PFSK-1 (cell line): Measurements from ENCODE around the gene PHACTR1.

Experiments used
- FOXP2 ChIP-seq: optimal IDR thresholded peaks from 2 replicates; pipeline ENCODE3; 2011; ENCODE audit warnings: borderline replicate concordance, control low read depth, inconsistent platforms; ENCODE audit not compliant: insufficient read depth; ENCODE audit errors: extremely low read length, extremely low read depth
- POLR2AphosphoS5 ChIP-seq: IDR thresholded peaks from 2 replicates; pipeline ENCODE4 v1.6.1; 2012; ENCODE audit warnings: low read depth, mild to moderate bottlenecking, control low read depth, low read length, moderate library complexity
- SIN3A ChIP-seq: IDR thresholded peaks from 2 replicates; pipeline ENCODE4 v1.6.1; 2012; ENCODE audit warnings: mild to moderate bottlenecking, low read length, moderate library complexity, borderline replicate concordance; ENCODE audit not compliant: insufficient read depth
- TAF1 ChIP-seq: IDR thresholded peaks from 2 replicates; pipeline ENCODE4 v1.6.1; 2012; ENCODE audit warnings: low read length, control low read depth, borderline replicate concordance; ENCODE audit not compliant: insufficient read depth
- TF ChIP-seq, protein P1 (sequence below), 2 experiments: IDR thresholded peaks; 2 replicates each; pipeline versions ENCODE4 v1.6.1 to v1.8.0; 2011 to 2012; ENCODE audit warnings: low read depth in 2 of 2, low read length in 2 of 2, control low read depth in 1 of 2, inconsistent platforms in 1 of 2, mild to moderate bottlenecking in 1 of 2, moderate library complexity in 1 of 2; ENCODE audit not compliant: insufficient read depth in 1 of 2

The PHACTR1 gene

GRCh38 chr6:13242178-13242577 lies 525.6 kb downstream of the PHACTR1 start:
- TF ChIP-seq POLR2AphosphoS5, result no peak
- TF ChIP-seq, protein P1, sequence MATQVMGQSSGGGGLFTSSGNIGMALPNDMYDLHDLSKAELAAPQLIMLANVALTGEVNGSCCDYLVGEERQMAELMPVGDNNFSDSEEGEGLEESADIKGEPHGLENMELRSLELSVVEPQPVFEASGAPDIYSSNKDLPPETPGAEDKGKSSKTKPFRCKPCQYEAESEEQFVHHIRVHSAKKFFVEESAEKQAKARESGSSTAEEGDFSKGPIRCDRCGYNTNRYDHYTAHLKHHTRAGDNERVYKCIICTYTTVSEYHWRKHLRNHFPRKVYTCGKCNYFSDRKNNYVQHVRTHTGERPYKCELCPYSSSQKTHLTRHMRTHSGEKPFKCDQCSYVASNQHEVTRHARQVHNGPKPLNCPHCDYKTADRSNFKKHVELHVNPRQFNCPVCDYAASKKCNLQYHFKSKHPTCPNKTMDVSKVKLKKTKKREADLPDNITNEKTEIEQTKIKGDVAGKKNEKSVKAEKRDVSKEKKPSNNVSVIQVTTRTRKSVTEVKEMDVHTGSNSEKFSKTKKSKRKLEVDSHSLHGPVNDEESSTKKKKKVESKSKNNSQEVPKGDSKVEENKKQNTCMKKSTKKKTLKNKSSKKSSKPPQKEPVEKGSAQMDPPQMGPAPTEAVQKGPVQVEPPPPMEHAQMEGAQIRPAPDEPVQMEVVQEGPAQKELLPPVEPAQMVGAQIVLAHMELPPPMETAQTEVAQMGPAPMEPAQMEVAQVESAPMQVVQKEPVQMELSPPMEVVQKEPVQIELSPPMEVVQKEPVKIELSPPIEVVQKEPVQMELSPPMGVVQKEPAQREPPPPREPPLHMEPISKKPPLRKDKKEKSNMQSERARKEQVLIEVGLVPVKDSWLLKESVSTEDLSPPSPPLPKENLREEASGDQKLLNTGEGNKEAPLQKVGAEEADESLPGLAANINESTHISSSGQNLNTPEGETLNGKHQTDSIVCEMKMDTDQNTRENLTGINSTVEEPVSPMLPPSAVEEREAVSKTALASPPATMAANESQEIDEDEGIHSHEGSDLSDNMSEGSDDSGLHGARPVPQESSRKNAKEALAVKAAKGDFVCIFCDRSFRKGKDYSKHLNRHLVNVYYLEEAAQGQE (IDR thresholded peaks at IDR 0.05; ENCODE audit: insufficient read depth in 1 of 2, low read depth in 2 of 2, low read length in 2 of 2), result no peak
- TF ChIP-seq TAF1, result no peak
- no peak for TF ChIP-seq FOXP2
- no peak for TF ChIP-seq SIN3A

- TF ChIP-seq, protein P1 (IDR thresholded peaks at IDR 0.05; ENCODE audit: insufficient read depth in 1 of 2, low read depth in 2 of 2, low read length in 2 of 2), result no peak
- TF ChIP-seq TAF1, result no peak
- TF ChIP-seq FOXP2, result no peak
- no peak for TF ChIP-seq SIN3A
Observed at GRCh38 chr6:13242590-13242989, 526.0 kb downstream of the PHACTR1 start.

- TF ChIP-seq TAF1 (no peak), SIN3A (no peak), FOXP2 (no peak), POLR2AphosphoS5 (no peak)
- TF ChIP-seq, protein P1 (IDR thresholded peaks at IDR 0.05; ENCODE audit: insufficient read depth in 1 of 2, low read depth in 2 of 2, low read length in 2 of 2), result no peak
Observed at GRCh38 chr6:13243033-13243432, 526.5 kb downstream of the PHACTR1 start.

DNA sequence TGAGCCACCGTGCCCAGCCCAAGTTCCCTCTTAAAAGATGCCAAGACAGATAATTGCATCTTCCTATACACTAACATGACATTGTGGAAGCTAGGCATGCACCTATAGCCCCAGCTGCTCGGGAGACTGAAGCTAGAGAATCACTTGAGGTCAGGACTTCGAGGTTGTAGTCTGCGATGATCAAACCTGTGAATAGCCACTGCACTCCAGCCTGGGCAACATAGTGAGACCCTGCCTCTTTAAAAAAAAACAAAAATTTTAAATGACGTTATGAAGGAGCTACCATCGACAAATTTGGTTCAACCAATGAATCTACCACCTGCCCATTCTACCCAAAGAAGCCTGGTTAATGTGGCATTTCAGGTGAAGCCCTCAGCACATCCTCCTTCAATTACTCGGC lies 531.1 kb downstream of the PHACTR1 start:
- TF ChIP-seq, protein P1 (IDR thresholded peaks at IDR 0.05; ENCODE audit: insufficient read depth in 1 of 2, low read depth in 2 of 2, low read length in 2 of 2), result no peak
- TF ChIP-seq TAF1 (no peak), POLR2AphosphoS5 (no peak), SIN3A (no peak), FOXP2 (no peak)

DNA sequence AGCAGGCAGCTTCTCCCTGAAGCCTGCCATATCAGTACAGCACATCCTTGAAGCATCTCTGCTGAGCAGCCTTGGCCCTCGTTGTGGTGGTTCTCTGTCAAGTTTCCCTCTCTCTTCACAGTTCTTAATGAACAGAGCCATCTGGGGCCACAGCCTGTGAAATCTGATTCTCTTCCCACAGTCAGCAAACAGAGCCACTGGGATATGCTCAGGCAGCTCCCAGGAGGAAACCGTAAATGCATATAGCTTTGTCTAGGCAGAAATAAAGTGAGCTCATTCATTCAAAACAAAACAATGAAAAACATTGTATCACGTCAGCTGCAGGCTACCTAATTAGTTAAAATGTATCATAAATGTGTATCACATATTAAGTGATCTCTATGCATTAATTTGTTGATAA lies 531.5 kb downstream of the PHACTR1 start:
- no peak for TF ChIP-seq FOXP2
- no peak for TF ChIP-seq TAF1
- TF ChIP-seq POLR2AphosphoS5, result no peak
- TF ChIP-seq, protein P1 (IDR thresholded peaks at IDR 0.05; ENCODE audit: insufficient read depth in 1 of 2, low read depth in 2 of 2, low read length in 2 of 2), result no peak
- no peak for TF ChIP-seq SIN3A
